Measurements from ENCODE around the gene RREB1. TPM values are rescaled to one million over a fixed set of nuclear protein-coding genes. Genes with fewer than 3 reads are reported as not detected.

Gene RREB1
- total and polyA plus RNA-seq, 2 donors (not counting 3 experiments of a cell fraction or from before 2014, with no cell fraction given), result 3.7 to 33.0 TPM

DNA sequence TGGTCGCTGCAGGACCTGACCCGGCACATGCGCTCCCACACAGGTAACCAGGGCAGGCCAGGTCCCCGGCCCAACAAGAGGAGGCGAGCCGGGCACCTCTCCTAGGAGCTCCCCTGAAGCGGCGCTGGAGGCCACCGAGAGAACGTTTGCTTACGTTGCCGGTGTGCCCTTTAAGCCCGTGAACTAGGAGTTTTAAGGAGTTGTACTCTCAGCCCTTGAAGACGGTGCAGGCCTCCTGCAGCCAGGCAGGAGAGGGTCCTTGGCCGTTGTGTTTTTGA, 139.4 kb downstream of the RREB1 start:
- Histone ChIP-seq H4K20me1 (replicated peaks; ENCODE audit: control insufficient read depth, extremely low read depth, insufficient read depth, low read length) (no peaks in the 10 kb centered on the region), H3K4me3 (replicated peaks in 1 of 3; ENCODE audit: insufficient read depth in 1 of 3, low read depth in 1 of 3, low read length in 3 of 3) (no peak overlapping the region), H3K36me3 (ENCODE audit: control insufficient read depth in 2 of 2, extremely low read depth in 1 of 2, insufficient read depth in 2 of 2, low read length in 2 of 2) (peaks cover 9 to 44% of the 10 kb centered on the region in 2 experiments), H3K9ac (replicated peaks; ENCODE audit: extremely low read depth, insufficient read depth, low read length) (no peak overlapping the region), H3K79me2 (ENCODE audit: control insufficient read depth, insufficient read depth, low read length) (no peaks in the 10 kb centered on the region), H3K27me3 (ENCODE audit: control insufficient read depth in 2 of 2, insufficient read depth in 2 of 2, low read length in 2 of 2) (no peaks in the 10 kb centered on the region), H3K4me2 (ENCODE audit: insufficient read depth, low read length) (no peak overlapping the region), H3K27ac (ENCODE audit: insufficient read depth, low read depth, low read length) (no peak overlapping the region), H3K4me1 (ENCODE audit: control insufficient read depth, extremely low read depth, insufficient read depth, low read length) (no peaks in the 10 kb centered on the region), H3K9me3 (replicated peaks; ENCODE audit: control insufficient read depth, insufficient read depth, low read length) (no peaks in the 10 kb centered on the region), H3K9me1 (replicated peaks; ENCODE audit: control insufficient read depth, extremely low read depth, insufficient read depth, low read length) (no peaks in the 10 kb centered on the region), H2AFZ (ENCODE audit: low read depth, low read length) (no peak overlapping the region)
- dilution Hi-C loops (cut with MboI; ENCODE audit: extremely low pct_ligation_motif_present, low sequenced_read_pairs) (no loop called here), intact Hi-C loops (cut with micrococcal nuclease) (no loop called here)
- TF ChIP-seq POLR2AphosphoS5 (IDR thresholded peaks at IDR 0.05; ENCODE audit: insufficient read depth, low read depth, low read length), result no peak
- no peak for TF ChIP-seq GATA2 (IDR thresholded peaks at IDR 0.05; ENCODE audit: insufficient read depth, insufficient read length, low read depth, low read length)
- no peak for TF ChIP-seq POLR2A (IDR thresholded peaks at IDR 0.05; ENCODE audit: low read depth, low read length)
- TF ChIP-seq MAX (IDR thresholded peaks at IDR 0.05; ENCODE audit: insufficient read depth, insufficient read length), result no peak
- no peak for TF ChIP-seq MYC (IDR thresholded peaks at IDR 0.05; ENCODE audit: low read depth, low read length)
- TF ChIP-seq JUN (IDR thresholded peaks at IDR 0.05; ENCODE audit: borderline replicate concordance, insufficient read depth, insufficient read length, low read depth), result no peak
- TF ChIP-seq EZH2 (IDR thresholded peaks at IDR 0.05; ENCODE audit: borderline replicate concordance, low read depth, low read length, severe bottlenecking), result no peak
- no peak for TF ChIP-seq FOS (IDR thresholded peaks at IDR 0.05; ENCODE audit: borderline replicate concordance, insufficient read depth, low read length)
- TF ChIP-seq, protein P1, sequence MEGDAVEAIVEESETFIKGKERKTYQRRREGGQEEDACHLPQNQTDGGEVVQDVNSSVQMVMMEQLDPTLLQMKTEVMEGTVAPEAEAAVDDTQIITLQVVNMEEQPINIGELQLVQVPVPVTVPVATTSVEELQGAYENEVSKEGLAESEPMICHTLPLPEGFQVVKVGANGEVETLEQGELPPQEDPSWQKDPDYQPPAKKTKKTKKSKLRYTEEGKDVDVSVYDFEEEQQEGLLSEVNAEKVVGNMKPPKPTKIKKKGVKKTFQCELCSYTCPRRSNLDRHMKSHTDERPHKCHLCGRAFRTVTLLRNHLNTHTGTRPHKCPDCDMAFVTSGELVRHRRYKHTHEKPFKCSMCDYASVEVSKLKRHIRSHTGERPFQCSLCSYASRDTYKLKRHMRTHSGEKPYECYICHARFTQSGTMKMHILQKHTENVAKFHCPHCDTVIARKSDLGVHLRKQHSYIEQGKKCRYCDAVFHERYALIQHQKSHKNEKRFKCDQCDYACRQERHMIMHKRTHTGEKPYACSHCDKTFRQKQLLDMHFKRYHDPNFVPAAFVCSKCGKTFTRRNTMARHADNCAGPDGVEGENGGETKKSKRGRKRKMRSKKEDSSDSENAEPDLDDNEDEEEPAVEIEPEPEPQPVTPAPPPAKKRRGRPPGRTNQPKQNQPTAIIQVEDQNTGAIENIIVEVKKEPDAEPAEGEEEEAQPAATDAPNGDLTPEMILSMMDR (IDR thresholded peaks at IDR 0.05; ENCODE audit: extremely low read depth in 1 of 2, insufficient read depth in 1 of 2, low read depth in 1 of 2, low read length in 2 of 2), result no peak
- FAIRE-seq, result no peak
- ChIA-PET POLR2A (no interaction called here), CTCF (interaction anchor here (0.6 kb wide), 1 partner anchor 24 kb away, joined by 3 read pairs; no protein-coding TSS in a partner anchor)
- DNase-seq (ENCODE audit: low read depth, low spot score), result no peak
- BruUV-seq (replicated peaks), result no TSS peak

Data from endothelial cell of umbilical vein (primary cell).